ENCODE data around the gene GSTCD. TPM values are rescaled to one million over a fixed set of nuclear protein-coding genes. Genes with fewer than 3 reads are reported as not detected.

The GSTCD gene
- total RNA-seq, 1 experiment from 2014 or later: 21.5 TPM

GRCh38 chr4:105895583-105896460 lies 187.2 kb downstream of the GSTCD start:
- no peak for DNase-seq (ENCODE audit: low read depth in 1 of 2, low spot score in 2 of 2)
- Histone ChIP-seq H3K36me3 (no peaks in the 10 kb centered on the region), H3K9me3 (replicated peaks) (no peaks in the 10 kb centered on the region), H3K27ac (no peak overlapping the region), H3K4me3 (no peak overlapping the region), H3K27me3 (replicated peaks) (peaks cover 84% of the 10 kb centered on the region), H3K4me1 (replicated peaks) (no peaks in the 10 kb centered on the region; the same call in 1 of the 2 replicates)

- Histone ChIP-seq H3K27ac (no peak overlapping the region), H3K9me3 (replicated peaks) (no peaks in the 10 kb centered on the region), H3K4me1 (replicated peaks) (no peaks in the 10 kb centered on the region; the same call in 1 of the 2 replicates), H3K4me3 (no peak overlapping the region), H3K27me3 (replicated peaks) (peaks cover 78% of the 10 kb centered on the region), H3K36me3 (no peaks in the 10 kb centered on the region)
- no peak for DNase-seq (ENCODE audit: low read depth in 1 of 2, low spot score in 2 of 2)
Observed at GRCh38 chr4:105896461-105896942, 187.9 kb downstream of the GSTCD start.

Other genes starting within 250 kb of the GSTCD start
- 104 and 151 TPM in 2 replicates for gene PPA2, start 234.7 kb upstream of the GSTCD start, total RNA-seq (2014; rRNA removed; shearing (Covaris generic))
- gene ARHGEF38, start 156.2 kb upstream of the GSTCD start, total RNA-seq (2014; rRNA removed; shearing (Covaris generic)): not detected in 2 replicates
- 20.5 and 24.2 TPM in 2 replicates for gene INTS12, start 95 bp upstream of the GSTCD start, total RNA-seq (2014; rRNA removed; shearing (Covaris generic))
- gene NPNT, start 186.7 kb downstream of the GSTCD start, total RNA-seq (2014; rRNA removed; shearing (Covaris generic)): not detected in 2 replicates